Motor neuron (in vitro differentiated cells): Measurements from ENCODE around the gene RNF213. TPM values are rescaled to one million over a fixed set of nuclear protein-coding genes. Genes with fewer than 3 reads are reported as not detected.

Experiments used
- ATAC-seq, 8 experiments: fragments of 200-7000 bp; cut with Tn5 transposase; replicated peaks in 6 of 8; 2 replicates each; pipeline ENCODE4 v1.8.0; 2021; ENCODE audit warnings: mild to moderate bottlenecking in 8 of 8, moderate library complexity in 8 of 8
- H3K27ac ChIP-seq, 2 donors: fragments of 250-450 bp; sonication (Bioruptor Pico); 2 replicates each; pipeline ENCODE4 v1.9.0; 2021; ENCODE audit warnings: antibody characterized with exemption in 2 of 2, mild to moderate bottlenecking in 2 of 2, moderate library complexity in 1 of 2
- H3K4me1 ChIP-seq, 2 donors: fragments of 250-450 bp; sonication (Bioruptor Pico); replicated peaks in 1 of 2; 2 replicates each; pipeline ENCODE4 v1.6.1; 2021; ENCODE audit warnings: antibody characterized with exemption in 2 of 2, mild to moderate bottlenecking in 2 of 2, moderate library complexity in 1 of 2
- H3K4me3 ChIP-seq, 5 donors: fragments of 250-450 bp; sonication (Bioruptor Pico); 2 replicates each; pipeline ENCODE4 v1.9.0; 2021; ENCODE audit warnings: antibody characterized with exemption in 5 of 5, mild to moderate bottlenecking in 5 of 5, moderate library complexity in 4 of 5
- WGBS, 10 experiments: fragments of 450-650 bp; shearing (Covaris generic); methylation state at CpG; one replicate each; pipeline ENCODE4 v1.0.0; 2022; 5-methylcytosine and 5-hydroxymethylcytosine counted together
- in situ Hi-C, 9 experiments: fragments of 400-800 bp; cut with MboI; loops; one replicate each; pipeline ENCODE4 v1.15.0; 2021; ENCODE audit warnings: low sequenced_read_pairs in 9 of 9, low pct_unique_long_range_greater_than_20kb in 2 of 9; ENCODE audit not compliant: unreplicated experiment in 9 of 9
- total RNA-seq, 8 experiments: library from RNA; unstranded; fragments of 300-600 nt; gene quantifications; 2 replicates each; pipeline versions ENCODE4 v1.2.3 to v1.2.4, GENCODE V29; 2022

Gene RNF213
- total RNA-seq, 8 experiments from 2014 or later: 9.2 to 161 (median 29.6) TPM

DNA sequence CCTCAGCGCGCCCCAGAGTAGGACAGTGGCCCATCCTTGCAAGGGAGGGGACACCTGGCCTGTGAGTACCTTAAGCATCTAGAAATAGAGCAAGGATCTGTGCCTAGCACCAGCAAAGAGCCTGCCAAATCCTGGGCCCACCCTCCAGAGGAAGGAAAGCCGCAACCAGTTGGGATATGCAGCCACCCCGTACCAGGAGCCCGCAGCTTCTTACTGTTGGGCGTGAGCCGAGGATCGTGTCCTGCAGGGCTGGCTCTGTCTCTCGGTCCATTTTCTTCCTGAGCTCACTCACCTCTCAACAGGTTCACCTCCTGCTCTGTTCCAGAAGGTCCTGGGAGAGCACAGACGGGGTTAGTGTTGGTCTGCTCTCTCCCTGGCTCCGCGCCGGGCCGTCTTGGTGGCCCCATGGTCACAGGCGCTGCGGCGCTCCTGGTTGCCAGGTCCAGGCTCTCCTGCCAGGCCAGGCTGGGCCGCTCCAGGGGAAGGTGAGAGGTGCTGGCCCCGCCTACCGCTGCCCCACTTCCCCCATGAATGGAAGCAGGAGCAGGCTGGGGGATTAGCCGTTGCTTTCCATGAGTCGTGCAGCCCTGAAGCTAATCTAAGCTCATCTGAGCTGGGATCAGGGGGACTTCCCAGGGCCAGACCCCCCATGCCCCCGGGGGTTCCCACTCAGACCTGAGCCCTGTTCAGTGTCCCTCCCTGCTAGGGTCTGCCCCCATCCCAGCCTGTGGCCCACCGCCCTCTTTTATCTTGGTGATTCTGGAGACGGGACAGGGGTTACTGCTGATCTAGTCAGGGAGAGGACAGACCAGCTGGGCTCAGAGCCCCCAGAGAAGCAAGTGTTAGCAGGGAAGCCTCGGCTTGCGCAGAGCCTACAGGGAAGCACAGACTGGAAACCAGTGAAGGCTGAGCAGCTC lies 167.0 kb downstream of the RNF213 start:
- peaks cover 0 to 3% of the 10 kb centered on the region in 2 donors for H3K4me1 ChIP-seq
- H3K4me3 ChIP-seq: no peak overlapping the region
- ATAC-seq: no peak
- H3K27ac ChIP-seq: no peak overlapping the region
- in situ Hi-C loops: loop anchor here in 7 of 9 experiments (10.0 to 25.0 kb wide), 3 partner anchors 547 to 560 kb away; partner anchors contain the start of gene CHMP6 (in 2 of the 7)
- 83 to 100% (median 90%) methylated on average over 1 to 10 of the region's 27 CpGs; no CpG with 5 or more reads in 6 of the 10 experiments for WGBS, 10 experiments

DNA sequence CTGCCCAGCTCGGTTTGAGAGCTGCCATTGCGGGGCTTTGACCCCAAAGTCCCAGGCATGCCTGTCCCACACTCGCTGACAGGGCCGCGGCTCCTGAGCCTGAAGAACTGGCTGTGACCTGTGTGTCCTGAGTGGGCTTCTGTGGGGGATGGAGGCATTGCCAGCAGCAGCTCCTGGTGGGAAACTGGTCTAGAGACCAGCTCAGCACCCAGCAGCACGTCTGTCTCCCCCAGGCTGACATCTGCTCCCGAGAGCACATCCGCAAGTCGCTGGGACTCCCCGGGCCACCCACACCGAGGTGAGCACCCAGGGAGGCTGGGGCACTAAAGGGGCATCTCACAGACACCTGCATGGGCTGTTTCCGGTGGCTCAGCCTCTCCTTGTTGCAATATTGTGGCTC lies 167.7 kb downstream of the RNF213 start:
- no peak overlapping the region for H3K27ac ChIP-seq
- in situ Hi-C loops: loop anchor here in 7 of 9 experiments (10.0 to 25.0 kb wide), 3 partner anchors 546 to 559 kb away; partner anchors contain the start of gene CHMP6 (in 2 of the 7)
- no peak for ATAC-seq

DNA sequence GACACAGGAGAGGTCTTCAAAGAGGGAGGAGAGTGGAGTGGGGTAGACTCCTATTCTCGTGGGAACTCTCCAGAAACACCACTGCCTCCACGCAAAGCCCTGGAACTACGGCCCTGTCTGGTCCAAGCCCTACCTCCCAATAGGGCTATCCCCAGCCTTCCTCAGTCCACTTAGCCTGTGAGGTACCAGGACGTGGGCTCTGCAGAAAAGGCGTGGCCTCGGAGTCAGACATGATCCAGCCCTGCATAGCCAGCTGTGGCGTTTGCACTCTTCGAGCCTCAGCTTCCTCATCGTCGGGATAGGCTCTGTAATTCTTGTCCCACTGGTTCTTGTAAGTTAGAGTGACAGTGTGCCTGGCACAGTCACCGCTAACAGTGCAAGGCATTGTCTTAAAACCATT lies 168.1 kb downstream of the RNF213 start:
- ATAC-seq: no peak
- Histone ChIP-seq H3K27ac (no peak overlapping the region), H3K4me3 (no peak overlapping the region), H3K4me1 (peaks cover 0 to 3% of the 10 kb centered on the region in 2 donors)
- 79 to 100% (median 92%) methylated on average over 1 to 7 of the region's 11 CpGs; no CpG with 5 or more reads in 4 of the 10 experiments for WGBS, 10 experiments
- in situ Hi-C loops: loop anchor here in 7 of 9 experiments (10.0 to 25.0 kb wide), 3 partner anchors 546 to 559 kb away; partner anchors contain the start of gene CHMP6 (in 2 of the 7)

More for the DNA sequence above, 167.7 kb downstream of the RNF213 start:
- H3K4me1 ChIP-seq: peaks cover 0 to 3% of the 10 kb centered on the region in 2 donors
- H3K4me3 ChIP-seq: no peak overlapping the region
- WGBS, 10 experiments: 40 to 100% (median 80%) methylated on average over 1 to 4 of the region's 12 CpGs; no CpG with 5 or more reads in 5 of the 10 experiments

DNA sequence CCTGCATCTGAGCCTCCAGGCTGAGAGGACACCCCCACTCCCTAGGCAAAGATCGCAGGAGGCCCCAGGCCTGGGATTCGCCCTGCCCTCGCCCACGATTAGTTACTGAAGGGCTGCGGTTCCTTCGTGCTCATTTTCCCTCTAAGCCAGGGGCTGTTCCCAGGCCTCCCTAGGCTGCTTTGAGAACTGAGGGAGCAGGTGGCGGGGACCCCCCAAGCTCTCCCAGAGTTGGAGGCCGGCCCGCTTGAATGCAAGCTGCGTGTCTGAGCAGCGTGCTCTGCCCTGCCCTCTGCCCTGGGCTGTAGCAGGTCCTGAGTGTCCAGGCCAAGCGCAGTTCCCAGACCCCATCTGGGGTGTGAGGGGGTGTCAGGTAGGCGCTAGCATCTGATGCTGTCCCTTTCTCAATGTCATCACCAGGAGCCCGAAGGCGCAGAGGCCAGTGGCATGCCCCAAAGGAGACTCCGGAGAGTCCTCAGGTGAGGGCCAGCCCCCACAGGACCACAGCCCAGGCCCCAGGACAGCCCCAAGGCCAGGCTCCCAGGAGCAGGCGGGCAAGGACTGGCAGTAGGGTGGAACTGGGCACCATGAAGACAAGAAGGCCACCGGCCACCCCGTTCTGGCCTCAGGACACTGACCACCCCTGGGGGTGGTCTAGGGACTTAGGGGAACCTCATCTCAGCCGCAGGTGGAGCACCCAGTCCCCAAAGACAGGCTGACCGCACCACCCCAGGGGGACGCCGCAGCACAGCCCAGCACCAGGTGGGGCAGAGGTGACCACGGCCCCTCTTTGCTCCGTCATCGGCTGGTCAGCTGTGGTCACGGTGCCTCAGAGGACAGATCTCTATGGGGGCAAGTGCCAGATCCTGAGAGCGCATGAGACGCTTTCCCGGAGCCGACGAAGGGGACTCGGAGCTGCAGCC lies 169.0 kb downstream of the RNF213 start:
- Histone ChIP-seq H3K27ac (no peak overlapping the region), H3K4me3 (no peak overlapping the region), H3K4me1 (peaks cover 0 to 3% of the 10 kb centered on the region in 2 donors)
- in situ Hi-C loops: loop anchor here (10.0 to 25.0 kb wide), 3 partner anchors 545 to 558 kb away; partner anchors contain the start of gene CHMP6 (in 2 of the 9)
- 73 to 89% (median 83%) methylated on average over 2 to 10 of the region's 33 CpGs; no CpG with 5 or more reads in 4 of the 10 experiments for WGBS, 10 experiments
- no peak for ATAC-seq

DNA sequence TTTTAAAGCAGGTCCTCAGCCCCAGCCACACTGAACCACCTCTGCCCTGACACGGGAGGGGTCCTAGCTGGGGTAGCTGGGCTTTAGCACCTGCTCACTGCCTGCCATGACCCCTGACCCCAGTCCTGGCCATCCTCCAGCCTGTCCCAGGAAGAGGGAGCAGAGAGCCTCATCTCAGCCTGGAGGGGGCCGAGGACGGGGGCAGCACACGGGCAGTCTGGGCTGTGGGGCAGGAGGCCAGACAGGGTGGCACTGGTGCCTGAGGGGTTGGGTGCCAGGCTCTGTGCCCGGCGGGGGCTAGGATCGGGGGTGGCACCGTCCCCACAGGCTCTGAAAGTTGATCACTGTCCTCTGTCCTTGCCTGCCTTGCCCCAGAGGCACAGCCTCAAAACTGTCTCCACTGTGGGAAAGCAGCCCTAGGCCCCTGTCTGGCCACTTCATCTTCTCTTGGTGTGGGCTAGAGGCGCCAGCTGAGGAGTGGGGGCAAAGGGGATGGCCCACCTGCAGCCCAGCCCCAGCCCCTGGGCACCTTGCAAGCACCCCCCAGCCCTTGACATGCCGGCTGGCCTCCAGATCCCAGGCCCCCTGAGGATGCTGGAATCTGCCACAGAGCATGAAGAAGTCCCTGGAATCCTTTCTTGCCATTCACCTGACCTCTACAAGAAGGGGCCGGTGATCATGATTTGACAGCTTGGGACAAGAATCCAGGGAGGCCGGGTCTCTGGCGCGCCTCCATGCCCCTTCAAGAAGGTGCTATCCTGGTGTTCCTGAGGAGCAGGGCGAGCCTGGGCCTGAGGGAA lies 170.0 kb downstream of the RNF213 start:
- WGBS, 10 experiments: 85 to 93% methylated on average over 5 of the region's 15 CpGs; no CpG with 5 or more reads in 8 of the 10 experiments
- ATAC-seq: no peak
- no peak overlapping the region for H3K4me3 ChIP-seq
- peaks cover 0 to 3% of the 10 kb centered on the region in 2 donors for H3K4me1 ChIP-seq
- in situ Hi-C loops: loop anchor here in 4 of 9 experiments (10.0 to 25.0 kb wide), 2 partner anchors 554 to 557 kb away; partner anchors contain the start of gene CHMP6 (in 2 of the 4)
- H3K27ac ChIP-seq: no peak overlapping the region

DNA sequence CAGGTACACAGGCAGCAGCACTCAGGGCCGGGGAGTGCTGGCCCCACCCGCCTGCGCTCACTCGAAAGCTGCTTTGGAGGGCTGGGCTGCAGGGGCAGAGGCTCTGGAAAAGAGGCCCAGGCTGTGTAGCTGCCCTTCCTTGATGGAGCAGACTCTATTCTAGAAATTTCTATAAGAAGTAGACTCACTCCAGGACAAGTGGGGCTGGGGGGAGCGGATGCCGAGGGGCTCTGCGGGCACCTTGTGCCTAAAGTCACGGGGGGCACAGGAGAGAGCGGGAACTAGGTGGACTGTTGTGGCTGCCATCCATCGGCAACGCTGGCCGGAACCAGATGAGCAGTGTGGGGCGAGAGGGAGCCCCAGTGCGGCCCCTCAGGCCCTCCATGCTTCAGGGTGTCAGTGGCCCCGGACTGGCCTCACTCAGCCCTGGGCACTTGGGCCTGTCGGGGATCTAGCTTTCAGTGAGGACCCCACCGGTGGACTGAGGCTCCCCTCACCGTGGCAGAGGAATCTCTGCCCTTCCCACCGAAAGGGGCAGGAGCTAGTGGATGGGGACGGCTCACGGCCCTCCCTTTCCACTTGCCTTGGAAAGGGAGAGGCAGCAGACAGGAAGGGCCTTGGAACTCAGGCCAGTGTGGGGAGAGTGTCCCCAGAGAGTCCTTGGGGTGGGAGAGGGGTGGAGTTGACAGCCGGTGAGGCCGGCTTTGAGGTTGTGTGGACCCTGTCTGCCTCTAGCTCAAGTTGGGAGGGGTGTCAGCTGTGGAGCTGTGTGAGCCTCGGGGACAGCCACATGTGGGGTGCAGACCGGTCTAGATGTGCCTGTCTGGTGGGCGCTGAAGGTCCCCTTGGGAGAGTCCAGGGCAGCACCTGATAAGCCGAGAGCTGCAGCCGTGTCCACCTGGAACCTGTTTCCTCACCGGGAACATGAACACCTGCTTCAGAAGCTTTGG lies 170.9 kb downstream of the RNF213 start:
- no peak for ATAC-seq
- in situ Hi-C loops: loop anchor here in 4 of 9 experiments (10.0 to 25.0 kb wide), 2 partner anchors 553 to 556 kb away; partner anchors contain the start of gene CHMP6 (in 2 of the 4)
- Histone ChIP-seq H3K27ac (no peak overlapping the region), H3K4me1 (peaks cover 0 to 3% of the 10 kb centered on the region in 2 donors), H3K4me3 (no peak overlapping the region)
- WGBS, 10 experiments: 40 to 92% (median 74%) methylated on average over 1 to 6 of the region's 29 CpGs; no CpG with 5 or more reads in 5 of the 10 experiments

DNA sequence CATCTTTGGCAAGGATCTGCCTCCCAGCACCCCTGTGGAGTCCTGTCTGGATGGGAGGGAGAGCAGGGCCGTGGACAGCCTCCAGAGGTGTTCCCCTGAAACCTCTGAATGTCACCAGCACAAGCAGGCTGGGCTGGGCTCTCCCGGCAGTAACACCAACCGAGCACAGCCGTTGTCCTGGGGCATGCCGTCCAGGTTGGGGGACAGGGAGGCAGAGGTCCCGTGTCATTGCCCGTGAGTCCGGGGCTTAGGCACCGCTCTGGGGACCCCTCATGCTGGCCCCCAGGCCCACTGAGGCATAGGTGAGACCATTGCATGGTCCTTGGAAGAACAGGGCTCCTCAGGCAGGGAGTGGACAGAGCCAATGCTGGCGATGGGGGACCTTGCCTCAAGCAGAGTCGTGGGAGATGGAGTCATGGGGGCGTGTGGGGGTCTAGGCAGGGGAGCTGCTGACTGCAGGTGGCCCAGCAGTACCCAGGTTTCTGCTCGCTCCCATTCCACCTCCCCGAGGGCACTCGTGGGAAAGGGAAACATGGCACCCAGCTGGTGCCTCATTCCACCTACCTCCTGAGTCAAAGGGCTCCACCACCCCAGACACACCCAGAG lies 171.8 kb downstream of the RNF213 start:
- no peak overlapping the region for H3K27ac ChIP-seq
- 70 to 100% (median 83%) methylated on average over 1 to 2 of the region's 15 CpGs; no CpG with 5 or more reads in 7 of the 10 experiments for WGBS, 10 experiments
- H3K4me3 ChIP-seq: no peak overlapping the region
- H3K4me1 ChIP-seq: no peaks in the 10 kb centered on the region
- in situ Hi-C loops: loop anchor here in 4 of 9 experiments (10.0 to 25.0 kb wide), 2 partner anchors 552 to 555 kb away; partner anchors contain the start of gene CHMP6 (in 2 of the 4)
- ATAC-seq: no peak

DNA sequence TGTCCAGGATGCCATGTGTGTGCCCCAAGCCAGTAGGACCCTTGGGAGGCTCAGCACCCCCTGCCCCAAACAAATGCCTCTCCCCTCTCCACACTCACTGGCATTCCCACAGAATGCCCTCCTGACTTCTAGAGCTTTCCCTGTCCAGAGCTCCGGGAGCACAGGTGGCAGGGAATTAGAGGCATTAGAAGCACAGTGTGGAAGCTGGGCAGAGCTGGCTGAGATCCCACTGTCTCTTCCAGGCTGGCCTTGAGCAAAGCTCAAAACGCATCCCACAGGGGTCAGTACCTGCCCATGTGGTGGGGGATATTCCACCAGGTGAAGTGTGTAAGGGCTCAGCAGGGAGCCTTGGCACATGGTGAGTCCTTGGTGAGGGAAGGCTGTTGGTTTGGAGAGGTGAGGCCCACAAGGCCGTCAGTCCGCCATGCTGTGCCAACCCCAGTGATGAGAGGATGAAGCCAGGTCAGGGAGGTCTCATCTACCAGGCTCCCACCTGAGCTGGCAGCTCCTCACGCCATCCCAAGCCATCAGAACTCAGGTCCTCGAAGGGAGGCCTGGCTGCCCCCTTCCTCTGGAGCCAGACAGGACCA lies 172.4 kb downstream of the RNF213 start:
- no peak overlapping the region for H3K27ac ChIP-seq
- no peak for ATAC-seq
- WGBS, 10 experiments: 86 to 100% (median 92%) methylated on average over 1 to 4 of the region's 6 CpGs; no CpG with 5 or more reads in 7 of the 10 experiments
- no peaks in the 10 kb centered on the region for H3K4me1 ChIP-seq
- in situ Hi-C loops: loop anchor here in 4 of 9 experiments (10.0 to 25.0 kb wide), 2 partner anchors 552 to 554 kb away; partner anchors contain the start of gene CHMP6 (in 2 of the 4)
- H3K4me3 ChIP-seq: no peak overlapping the region

DNA sequence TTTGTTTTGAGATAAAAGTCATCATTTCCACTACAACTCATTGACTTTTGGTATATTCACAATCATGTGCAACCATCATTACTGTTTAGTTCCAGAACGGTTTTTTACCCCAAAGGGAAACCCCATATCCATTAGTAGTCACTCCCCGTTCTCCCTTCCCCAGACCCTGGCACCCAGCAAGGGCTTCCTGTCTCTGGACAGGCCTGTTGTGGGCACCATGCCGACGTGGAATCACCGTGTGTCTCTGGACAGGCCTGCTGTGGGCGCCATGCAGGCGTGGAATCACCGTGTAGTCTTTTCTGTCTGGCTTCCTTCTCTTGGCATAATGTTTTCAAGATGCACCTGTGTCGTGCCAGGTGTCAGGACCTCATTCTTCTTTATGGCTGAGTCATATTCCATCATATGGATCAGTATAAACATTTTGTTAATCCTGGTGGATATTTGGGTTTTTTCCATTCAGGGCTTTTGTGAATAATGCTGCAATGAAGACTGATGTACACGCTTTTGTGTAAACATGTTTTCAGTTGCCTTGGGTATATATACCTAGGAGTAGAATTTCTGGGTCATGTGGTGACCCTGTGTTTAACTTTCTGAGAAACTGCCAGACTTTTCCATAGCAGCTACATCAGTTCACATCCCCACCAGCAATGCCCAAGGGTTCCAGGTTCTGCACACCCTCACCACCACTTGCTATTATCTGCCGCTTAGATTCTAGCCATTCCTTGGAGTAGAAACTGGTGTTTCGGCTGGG lies 173.4 kb downstream of the RNF213 start:
- no peak overlapping the region for H3K27ac ChIP-seq
- in situ Hi-C loops: loop anchor here in 4 of 9 experiments (10.0 to 25.0 kb wide), 2 partner anchors 551 to 553 kb away; partner anchors contain the start of gene CHMP6 (in 2 of the 4)
- H3K4me3 ChIP-seq: no peak overlapping the region
- whole genome bisulfite sequencing, 10 experiments: 13 to 95% (median 66%) methylated on average over 1 to 10 of the region's 12 CpGs; no CpG with 5 or more reads in 1 of the 10 experiments
- no peak for ATAC-seq
- H3K4me1 ChIP-seq: no peaks in the 10 kb centered on the region
